Measurements from ENCODE around the gene CES2. TPM values are rescaled to one million over a fixed set of nuclear protein-coding genes. Genes with fewer than 3 reads are reported as not detected.

Gene CES2
- total and polyA plus RNA-seq, 2 donors (not counting 3 experiments of a cell fraction or from before 2014, with no cell fraction given) = 19.1 to 28.8 TPM

- H3K9me3 ChIP-seq (replicated peaks; ENCODE audit: control insufficient read depth, insufficient read depth, low read length) = no peaks in the 10 kb centered on the region
- no peak overlapping the region for H2AFZ ChIP-seq (ENCODE audit: low read depth, low read length)
- H3K27me3 ChIP-seq (ENCODE audit: control insufficient read depth in 2 of 2, insufficient read depth in 2 of 2, low read length in 2 of 2) = peaks cover 4 to 11% of the 10 kb centered on the region in 2 experiments
- dilution Hi-C loops (cut with MboI; ENCODE audit: extremely low pct_ligation_motif_present, low sequenced_read_pairs) (no loop called here), intact Hi-C loops (cut with micrococcal nuclease) (loop anchor here (10.0 kb wide), 1 partner anchor 442 kb away; the partner anchor contains the start of gene TPPP3)
- H3K79me2 ChIP-seq (ENCODE audit: control insufficient read depth, insufficient read depth, low read length) = no peaks in the 10 kb centered on the region
- DNase-seq (ENCODE audit: low read depth, low spot score) (no peak), FAIRE-seq (no peak)
- BruUV-seq (replicated peaks) = no TSS peak
- H4K20me1 ChIP-seq (replicated peaks; ENCODE audit: control insufficient read depth, extremely low read depth, insufficient read depth, low read length) = no peaks in the 10 kb centered on the region
- POLR2A ChIA-PET = no interaction called here
- H3K4me3 ChIP-seq (replicated peaks in 1 of 3; ENCODE audit: insufficient read depth in 1 of 3, low read depth in 1 of 3, low read length in 3 of 3) = no peak overlapping the region
- H3K36me3 ChIP-seq (ENCODE audit: control insufficient read depth in 2 of 2, extremely low read depth in 1 of 2, insufficient read depth in 2 of 2, low read length in 2 of 2) = no peaks in the 10 kb centered on the region
- no peaks in the 10 kb centered on the region for H3K9me1 ChIP-seq (replicated peaks; ENCODE audit: control insufficient read depth, extremely low read depth, insufficient read depth, low read length)
- H3K4me1 ChIP-seq (ENCODE audit: control insufficient read depth, extremely low read depth, insufficient read depth, low read length) = peaks cover 9% of the 10 kb centered on the region
- H3K9ac ChIP-seq (replicated peaks; ENCODE audit: extremely low read depth, insufficient read depth, low read length) = no peak overlapping the region
- no peak overlapping the region for H3K4me2 ChIP-seq (ENCODE audit: insufficient read depth, low read length)
- CTCF ChIA-PET = interaction anchor here (0.7 to 3.8 kb wide), 14 partner anchors 8 to 447 kb away, joined by 3 to 55 read pairs (median 4); partner anchors contain the start of gene CES3
- TF ChIP-seq POLR2A (IDR thresholded peaks at IDR 0.05; ENCODE audit: low read depth, low read length) (no peak), EZH2 (IDR thresholded peaks at IDR 0.05; ENCODE audit: borderline replicate concordance, low read depth, low read length, severe bottlenecking) (no peak), JUN (IDR thresholded peaks at IDR 0.05; ENCODE audit: borderline replicate concordance, insufficient read depth, insufficient read length, low read depth) (no peak), POLR2AphosphoS5 (IDR thresholded peaks at IDR 0.05; ENCODE audit: insufficient read depth, low read depth, low read length) (no peak)
- H3K27ac ChIP-seq (ENCODE audit: insufficient read depth, low read depth, low read length) = no peak overlapping the region
Measured at GRCh38 chr16:66952430-66953110, 17.3 kb downstream of the CES2 start.

GRCh38 chr16:66953462-66954096, 18.3 kb downstream of the CES2 start:
- DNase-seq (ENCODE audit: low read depth, low spot score) = no peak
- H3K4me1 ChIP-seq (ENCODE audit: control insufficient read depth, extremely low read depth, insufficient read depth, low read length) = no peaks in the 10 kb centered on the region
- peaks cover 3 to 11% of the 10 kb centered on the region in 2 experiments for H3K27me3 ChIP-seq (ENCODE audit: control insufficient read depth in 2 of 2, insufficient read depth in 2 of 2, low read length in 2 of 2)
- H3K9me1 ChIP-seq (replicated peaks; ENCODE audit: control insufficient read depth, extremely low read depth, insufficient read depth, low read length) = no peaks in the 10 kb centered on the region
- no peak overlapping the region for H3K9ac ChIP-seq (replicated peaks; ENCODE audit: extremely low read depth, insufficient read depth, low read length)
- ChIA-PET CTCF (interaction anchor here (0.5 to 3.8 kb wide), 54 partner anchors 7 to 562 kb away, joined by 3 to 55 read pairs (median 4); partner anchors contain the start of genes B3GNT9, CES3, FBXL8 and MATCAP1), POLR2A (no interaction called here)
- dilution Hi-C loops (cut with MboI; ENCODE audit: extremely low pct_ligation_motif_present, low sequenced_read_pairs) = no loop called here
- H3K4me2 ChIP-seq (ENCODE audit: insufficient read depth, low read length) = no peak overlapping the region
- no peaks in the 10 kb centered on the region for H4K20me1 ChIP-seq (replicated peaks; ENCODE audit: control insufficient read depth, extremely low read depth, insufficient read depth, low read length)
- no peaks in the 10 kb centered on the region for H3K36me3 ChIP-seq (ENCODE audit: control insufficient read depth in 2 of 2, extremely low read depth in 1 of 2, insufficient read depth in 2 of 2, low read length in 2 of 2)
- no peak overlapping the region for H3K4me3 ChIP-seq (replicated peaks in 1 of 3; ENCODE audit: insufficient read depth in 1 of 3, low read depth in 1 of 3, low read length in 3 of 3)
- no peak overlapping the region for H3K27ac ChIP-seq (ENCODE audit: insufficient read depth, low read depth, low read length)
- no peak overlapping the region for H2AFZ ChIP-seq (ENCODE audit: low read depth, low read length)
- no peak for FAIRE-seq
- H3K9me3 ChIP-seq (replicated peaks; ENCODE audit: control insufficient read depth, insufficient read depth, low read length) = no peaks in the 10 kb centered on the region
- TF ChIP-seq MYC (IDR thresholded peaks at IDR 0.05; ENCODE audit: low read depth, low read length) (no peak), JUN (IDR thresholded peaks at IDR 0.05; ENCODE audit: borderline replicate concordance, insufficient read depth, insufficient read length, low read depth) (no peak), GATA2 (IDR thresholded peaks at IDR 0.05; ENCODE audit: insufficient read depth, insufficient read length, low read depth, low read length) (no peak), FOS (IDR thresholded peaks at IDR 0.05; ENCODE audit: borderline replicate concordance, insufficient read depth, low read length) (no peak), EZH2 (IDR thresholded peaks at IDR 0.05; ENCODE audit: borderline replicate concordance, low read depth, low read length, severe bottlenecking) (no peak), CTCF (IDR thresholded peaks at IDR 0.05; ENCODE audit: extremely low read depth in 1 of 2, insufficient read depth in 1 of 2, low read depth in 1 of 2, low read length in 2 of 2) (no peak), MAX (IDR thresholded peaks at IDR 0.05; ENCODE audit: insufficient read depth, insufficient read length) (no peak), POLR2AphosphoS5 (IDR thresholded peaks at IDR 0.05; ENCODE audit: insufficient read depth, low read depth, low read length) (no peak), POLR2A (IDR thresholded peaks at IDR 0.05; ENCODE audit: low read depth, low read length) (no peak)
- H3K79me2 ChIP-seq (ENCODE audit: control insufficient read depth, insufficient read depth, low read length) = no peaks in the 10 kb centered on the region
- no TSS peak for BruUV-seq (replicated peaks)
- intact Hi-C loops (cut with micrococcal nuclease) = loop anchor here (1.0 to 10.0 kb wide), 2 partner anchors 232 to 441 kb away; partner anchors contain the start of gene TPPP3

Data from endothelial cell of umbilical vein (primary cell).